ENCODE results near the gene LCP1.

The LCP1 gene

GRCh38 chr13:46126056-46126455, 55.9 kb downstream of the LCP1 start:
- no peak for DNase-seq

- DNase-seq = no peak
Observed at GRCh38 chr13:46124967-46125933, 56.7 kb downstream of the LCP1 start.

- DNase-seq = no peak
Observed at GRCh38 chr13:46124531-46124966, 57.4 kb downstream of the LCP1 start.

- no peak for DNase-seq
Observed at GRCh38 chr13:46122304-46122703, 59.7 kb downstream of the LCP1 start.

- no peak for DNase-seq
Observed at GRCh38 chr13:46121597-46122163, 60.3 kb downstream of the LCP1 start.

GRCh38 chr13:46121033-46121432, 60.9 kb downstream of the LCP1 start:
- DNase-seq = no peak

GRCh38 chr13:46119883-46120614, 61.9 kb downstream of the LCP1 start:
- DNase-seq = no peak

GRCh38 chr13:46116653-46117502, 65.1 kb downstream of the LCP1 start:
- no peak for DNase-seq

- DNase-seq = no peak
Observed at GRCh38 chr13:46114613-46115012, 67.4 kb downstream of the LCP1 start.

GRCh38 chr13:46113596-46113995, 68.4 kb downstream of the LCP1 start:
- no peak for DNase-seq

GRCh38 chr13:46111151-46111550, 70.8 kb downstream of the LCP1 start:
- DNase-seq = no peak

GRCh38 chr13:46109451-46109850, 72.5 kb downstream of the LCP1 start:
- no peak for DNase-seq

- DNase-seq = no peak
Observed at GRCh38 chr13:46106839-46107371, 75.1 kb downstream of the LCP1 start.

- no peak for DNase-seq
Observed at GRCh38 chr13:46104868-46105267, 77.1 kb downstream of the LCP1 start, which contains the start of gene CPB2. Gene CPB2, minus strand, starts transcription at chr13:46105033. Its CDS starts 24 bp downstream, at chr13:46105009.

GRCh38 chr13:46103037-46103436, 78.9 kb downstream of the LCP1 start:
- no peak for DNase-seq

- no peak for DNase-seq
Observed at GRCh38 chr13:46102255-46102605, 79.7 kb downstream of the LCP1 start.

- DNase-seq = no peak
Observed at GRCh38 chr13:46101484-46102254, 80.3 kb downstream of the LCP1 start.

- DNase-seq = no peak
Observed at GRCh38 chr13:46101002-46101401, 81.0 kb downstream of the LCP1 start.

- DNase-seq = no peak
Observed at GRCh38 chr13:46100191-46100815, 81.7 kb downstream of the LCP1 start.

GRCh38 chr13:46097663-46098062, 84.3 kb downstream of the LCP1 start:
- DNase-seq = no peak

GRCh38 chr13:46097015-46097414, 85.0 kb downstream of the LCP1 start:
- peak; percentile 10 for DNase-seq

Measured in NCI-H1092 (cell line).